Measurements from ENCODE around the gene AHCY. TPM values are rescaled to one million over a fixed set of nuclear protein-coding genes. Genes with fewer than 3 reads are reported as not detected.
"Not testable (repeated sequence)": the region's sequence is repeated elsewhere in the genome, so short reads cannot be mapped to it uniquely, and the experiment has no call there.

The AHCY gene
- total RNA-seq, 1 donor, result 88.3 TPM

- H3K4me3 ChIP-seq (ENCODE audit: low read depth, low read length), result no peak overlapping the region
- no peak for TF ChIP-seq CTCF (IDR thresholded peaks at IDR 0.05; ENCODE audit: insufficient read depth, low read length)
- DNase-seq (ENCODE audit: low read depth), result no peak
Observed at GRCh38 chr20:34294563-34294962, 8.6 kb downstream of the AHCY start.

- DNase-seq (ENCODE audit: low read depth), result no peak
- no peak for TF ChIP-seq CTCF (IDR thresholded peaks at IDR 0.05; ENCODE audit: insufficient read depth, low read length)
- no peak overlapping the region for H3K4me3 ChIP-seq (ENCODE audit: low read depth, low read length)
Observed at GRCh38 chr20:34293589-34293988, 9.6 kb downstream of the AHCY start.

GRCh38 chr20:34293119-34293518 is 10.0 kb downstream of the AHCY start:
- TF ChIP-seq CTCF (IDR thresholded peaks at IDR 0.05; ENCODE audit: insufficient read depth, low read length), result no peak
- H3K4me3 ChIP-seq (ENCODE audit: low read depth, low read length), result no peak overlapping the region
- no peak for DNase-seq (ENCODE audit: low read depth)

GRCh38 chr20:34292496-34292895 is 10.7 kb downstream of the AHCY start:
- no peak overlapping the region for H3K4me3 ChIP-seq (ENCODE audit: low read depth, low read length)
- TF ChIP-seq CTCF (IDR thresholded peaks at IDR 0.05; ENCODE audit: insufficient read depth, low read length), result no peak
- no peak for DNase-seq (ENCODE audit: low read depth)

- TF ChIP-seq CTCF (IDR thresholded peaks at IDR 0.05; ENCODE audit: insufficient read depth, low read length), result no peak
- no peak for DNase-seq (ENCODE audit: low read depth)
Observed at GRCh38 chr20:34290471-34290870, 12.7 kb downstream of the AHCY start.

GRCh38 chr20:34287500-34287899 is 15.7 kb downstream of the AHCY start:
- DNase-seq (ENCODE audit: low read depth); H3K4me3 ChIP-seq (ENCODE audit: low read depth, low read length): not testable (repeated sequence)

More at GRCh38 chr20:34290471-34290870, 12.7 kb downstream of the AHCY start:
- no peak overlapping the region for H3K4me3 ChIP-seq (ENCODE audit: low read depth, low read length)

- DNase-seq (ENCODE audit: low read depth), result no peak
- no peak for TF ChIP-seq CTCF (IDR thresholded peaks at IDR 0.05; ENCODE audit: insufficient read depth, low read length)
- no peak overlapping the region for H3K4me3 ChIP-seq (ENCODE audit: low read depth, low read length)
Observed at GRCh38 chr20:34285450-34285849, 17.7 kb downstream of the AHCY start.
